GDM1 (cell line): Measurements from ENCODE around the gene ARHGAP9.

ENCODE experiments used
- DNase-seq: peaks from one replicate; lab custom pipeline; 2025; lab: John Stamatoyannopoulos, UW

The ARHGAP9 gene

DNA sequence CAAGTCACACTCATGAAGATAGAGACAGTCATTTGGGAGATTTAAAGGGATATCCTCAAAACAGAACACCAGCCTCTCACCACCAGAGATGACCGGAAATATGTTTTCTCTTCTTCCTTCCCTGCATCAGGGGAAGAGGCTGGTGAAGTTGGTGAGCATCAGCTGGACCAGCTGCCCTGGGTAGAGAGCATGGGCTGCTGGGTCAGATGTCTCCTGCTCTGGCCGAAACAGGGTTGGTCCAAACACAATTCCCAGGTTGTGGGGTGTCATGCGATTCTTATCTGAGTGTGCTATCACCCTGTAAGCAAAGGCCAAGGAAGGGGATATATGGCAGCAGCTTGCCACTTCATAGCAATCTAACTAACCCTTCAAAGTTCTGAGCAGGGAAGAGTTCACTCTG is 7.3 kb downstream of the ARHGAP9 start:
- DNase-seq, result no peak

DNA sequence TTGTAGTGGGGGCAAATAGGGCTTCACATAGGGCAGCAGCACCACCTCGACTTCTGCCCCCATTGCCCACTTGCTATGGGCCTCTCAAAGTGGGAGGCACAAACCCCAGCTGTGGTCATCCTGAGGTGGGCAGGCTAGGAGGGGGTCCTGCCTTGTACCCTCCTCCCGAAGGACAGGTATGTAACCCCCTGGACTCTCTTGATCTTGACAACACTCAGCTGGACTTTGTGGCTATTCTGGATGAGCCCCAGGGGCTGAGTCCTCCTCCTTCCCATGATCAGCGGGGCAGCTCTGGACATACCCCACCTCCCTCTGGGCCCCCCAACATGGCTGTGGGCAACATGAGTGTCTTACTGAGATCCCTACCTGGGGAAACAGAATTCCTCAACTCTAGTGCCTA is 8.0 kb downstream of the ARHGAP9 start:
- no peak for DNase-seq

DNA sequence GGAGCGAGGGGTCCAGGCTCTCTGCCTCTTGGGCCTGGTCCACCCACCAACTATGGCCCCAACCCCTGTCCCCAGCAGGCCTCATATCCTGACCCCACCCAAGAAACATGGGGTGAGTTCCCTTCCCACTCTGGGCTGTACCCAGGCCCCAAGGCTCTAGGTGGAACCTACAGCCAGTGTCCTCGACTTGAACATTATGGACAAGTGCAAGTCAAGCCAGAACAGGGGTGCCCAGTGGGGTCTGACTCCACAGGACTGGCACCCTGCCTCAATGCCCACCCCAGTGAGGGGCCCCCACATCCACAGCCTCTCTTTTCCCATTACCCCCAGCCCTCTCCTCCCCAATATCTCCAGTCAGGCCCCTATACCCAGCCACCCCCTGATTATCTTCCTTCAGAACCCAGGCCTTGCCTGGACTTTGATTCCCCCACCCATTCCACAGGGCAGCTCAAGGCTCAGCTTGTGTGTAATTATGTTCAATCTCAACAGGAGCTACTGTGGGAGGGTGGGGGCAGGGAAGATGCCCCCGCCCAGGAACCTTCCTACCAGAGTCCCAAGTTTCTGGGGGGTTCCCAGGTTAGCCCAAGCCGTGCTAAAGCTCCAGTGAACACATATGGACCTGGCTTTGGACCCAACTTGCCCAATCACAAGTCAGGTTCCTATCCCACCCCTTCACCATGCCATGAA is 8.6 kb downstream of the ARHGAP9 start:
- no peak for DNase-seq

DNA sequence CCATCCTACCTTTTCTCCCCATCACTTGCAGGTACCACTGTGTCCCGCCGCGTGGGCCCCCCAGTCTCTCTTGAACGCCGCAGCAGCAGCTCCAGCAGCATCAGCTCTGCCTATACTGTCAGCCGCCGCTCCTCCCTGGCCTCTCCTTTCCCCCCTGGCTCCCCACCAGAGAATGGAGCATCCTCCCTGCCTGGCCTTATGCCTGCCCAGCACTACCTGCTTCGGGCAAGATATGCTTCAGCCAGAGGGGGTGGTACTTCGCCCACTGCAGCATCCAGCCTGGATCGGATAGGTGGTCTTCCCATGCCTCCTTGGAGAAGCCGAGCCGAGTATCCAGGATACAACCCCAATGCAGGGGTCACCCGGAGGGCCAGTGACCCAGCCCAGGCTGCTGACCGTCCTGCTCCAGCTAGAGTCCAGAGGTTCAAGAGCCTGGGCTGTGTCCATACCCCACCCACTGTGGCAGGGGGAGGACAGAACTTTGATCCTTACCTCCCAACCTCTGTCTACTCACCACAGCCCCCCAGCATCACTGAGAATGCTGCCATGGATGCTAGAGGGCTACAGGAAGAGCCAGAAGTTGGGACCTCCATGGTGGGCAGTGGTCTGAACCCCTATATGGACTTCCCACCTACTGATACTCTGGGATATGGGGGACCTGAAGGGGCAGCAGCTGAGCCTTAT is 9.2 kb downstream of the ARHGAP9 start:
- no peak for DNase-seq

DNA sequence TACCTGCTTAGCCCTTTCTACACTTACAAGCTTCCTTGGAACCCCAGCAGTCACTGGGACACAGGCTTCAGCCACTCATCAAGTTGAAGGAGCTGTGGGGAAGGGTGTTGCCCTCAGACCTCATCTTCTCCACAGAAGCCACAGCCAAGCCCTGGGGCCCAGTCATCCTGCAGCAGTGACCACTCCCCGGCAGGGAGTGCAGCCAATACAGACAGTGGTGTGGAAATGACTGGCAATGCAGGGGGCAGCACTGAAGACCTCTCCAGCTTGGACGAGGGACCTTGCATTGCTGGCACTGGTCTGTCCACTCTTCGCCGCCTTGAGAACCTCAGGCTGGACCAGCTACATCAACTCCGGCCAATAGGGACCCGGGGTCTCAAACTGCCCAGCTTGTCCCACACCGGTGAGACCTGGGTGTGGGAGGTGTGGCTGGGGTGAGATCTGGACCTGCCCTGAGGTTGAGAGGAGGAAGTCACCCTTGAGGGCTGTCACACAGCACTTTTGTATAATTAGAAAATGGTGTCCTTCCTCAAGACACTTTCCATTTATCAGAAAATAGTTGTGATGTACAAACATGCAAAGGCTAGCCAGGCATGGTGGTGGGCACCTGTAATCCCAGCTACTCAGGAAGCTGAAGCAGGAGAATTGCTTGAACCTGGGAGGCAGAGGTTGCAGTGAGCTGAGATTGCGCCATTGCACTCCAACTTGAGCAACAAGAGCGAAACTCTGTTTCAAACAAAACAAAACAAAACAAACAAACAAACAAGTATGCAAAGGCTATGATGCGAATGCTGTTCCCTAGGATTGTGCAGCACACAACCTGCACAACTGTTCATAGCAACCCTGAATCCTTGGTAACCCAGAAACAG is 10.1 kb downstream of the ARHGAP9 start:
- no peak for DNase-seq

DNA sequence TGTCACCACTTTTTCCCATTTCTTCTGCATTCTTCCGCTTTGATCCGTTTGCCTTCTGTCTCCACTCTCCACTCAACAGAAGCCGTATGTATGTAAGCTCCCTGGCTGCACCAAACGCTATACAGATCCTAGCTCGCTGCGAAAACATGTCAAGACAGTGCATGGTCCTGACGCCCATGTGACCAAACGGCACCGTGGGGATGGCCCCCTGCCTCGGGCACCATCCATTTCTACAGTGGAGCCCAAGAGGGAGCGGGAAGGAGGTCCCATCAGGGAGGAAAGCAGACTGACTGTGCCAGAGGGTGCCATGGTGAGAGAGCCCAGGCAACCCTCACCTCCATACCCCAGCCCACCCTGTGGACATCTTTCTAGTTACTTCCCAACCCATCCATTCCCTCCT is 11.8 kb downstream of the ARHGAP9 start:
- DNase-seq, result no peak

DNA sequence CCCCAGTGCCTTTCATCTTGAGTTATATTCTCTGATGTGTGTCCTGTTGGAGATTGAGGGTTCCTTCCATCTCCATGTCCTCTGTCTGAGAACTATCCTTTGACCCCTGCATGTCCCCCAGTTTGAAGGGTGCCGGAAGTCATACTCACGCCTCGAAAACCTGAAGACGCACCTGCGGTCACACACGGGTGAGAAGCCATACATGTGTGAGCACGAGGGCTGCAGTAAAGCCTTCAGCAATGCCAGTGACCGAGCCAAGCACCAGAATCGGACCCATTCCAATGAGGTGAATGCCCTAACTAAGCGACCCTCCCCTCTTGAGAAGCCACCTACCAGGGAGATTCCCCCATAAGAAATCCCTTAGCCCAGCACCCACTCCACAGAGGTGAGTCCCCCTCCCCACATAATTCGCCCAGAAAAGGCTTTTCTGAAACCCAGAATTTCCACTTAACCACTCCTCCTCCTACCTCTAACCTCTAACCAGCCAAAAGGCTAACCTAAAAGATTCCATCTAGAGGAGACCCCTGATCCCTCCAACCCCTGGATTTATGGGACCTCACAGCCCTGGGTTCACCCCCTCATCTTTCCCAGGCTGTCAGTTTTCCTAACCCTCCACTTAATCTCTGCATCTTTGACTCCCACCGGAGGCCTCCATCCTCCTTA is 12.3 kb downstream of the ARHGAP9 start:
- DNase-seq, result no peak

DNA sequence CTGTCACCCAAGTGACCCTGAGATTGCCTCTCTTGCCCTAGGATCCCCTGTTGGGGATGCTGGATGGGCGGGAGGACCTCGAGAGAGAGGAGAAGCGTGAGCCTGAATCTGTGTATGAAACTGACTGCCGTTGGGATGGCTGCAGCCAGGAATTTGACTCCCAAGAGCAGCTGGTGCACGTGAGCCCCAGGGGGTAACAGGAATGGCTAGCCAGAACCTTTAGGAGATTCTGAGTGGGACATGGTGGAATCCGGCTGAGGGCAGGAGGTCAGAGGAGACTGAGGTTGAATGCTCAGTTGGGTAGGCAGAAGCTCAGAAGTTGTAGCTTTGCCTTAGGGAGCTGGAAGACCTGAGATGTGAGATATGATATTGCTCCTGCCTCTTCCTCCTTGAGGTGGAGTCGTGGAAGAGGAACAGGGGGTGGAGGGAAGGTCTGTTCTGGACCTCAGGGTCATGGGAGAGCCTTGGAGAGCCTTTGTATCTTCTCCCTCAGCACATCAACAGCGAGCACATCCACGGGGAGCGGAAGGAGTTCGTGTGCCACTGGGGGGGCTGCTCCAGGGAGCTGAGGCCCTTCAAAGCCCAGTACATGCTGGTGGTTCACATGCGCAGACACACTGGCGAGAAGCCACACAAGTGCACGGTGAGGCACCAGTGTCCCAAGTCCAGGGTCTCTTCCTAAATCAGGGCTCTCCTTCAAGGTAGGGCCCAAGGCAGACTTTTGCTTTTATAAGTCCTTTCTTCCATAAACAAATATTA is 13.7 kb downstream of the ARHGAP9 start:
- no peak for DNase-seq

DNA sequence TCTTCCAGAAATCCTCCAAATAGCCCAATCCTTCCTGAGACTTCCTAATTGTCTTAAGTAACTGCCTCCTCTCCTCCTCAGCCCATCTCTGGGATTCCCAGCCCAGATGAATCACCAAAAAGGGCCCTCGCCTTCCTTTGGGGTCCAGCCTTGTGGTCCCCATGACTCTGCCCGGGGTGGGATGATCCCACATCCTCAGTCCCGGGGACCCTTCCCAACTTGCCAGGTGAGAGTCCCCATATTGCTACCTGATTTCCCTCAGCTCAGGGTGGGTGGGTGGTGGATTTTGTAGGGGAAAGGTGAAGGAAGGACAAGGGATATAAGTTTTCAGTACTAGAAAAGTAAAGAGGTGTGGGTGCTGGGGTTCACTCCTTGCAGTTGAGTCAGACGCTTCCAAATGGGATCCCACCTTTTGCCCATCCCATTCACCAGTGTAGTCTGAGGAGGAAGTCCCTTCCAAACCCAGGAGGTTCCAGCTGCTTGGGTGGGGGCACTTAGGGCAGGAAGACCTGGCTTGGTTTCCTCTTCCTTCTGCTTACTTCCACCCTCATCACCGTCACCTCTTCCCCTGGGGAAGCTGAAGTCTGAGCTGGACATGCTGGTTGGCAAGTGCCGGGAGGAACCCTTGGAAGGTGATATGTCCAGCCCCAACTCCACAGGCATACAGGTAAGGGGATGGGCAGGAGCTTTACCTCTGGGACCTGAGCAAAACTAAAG is 14.5 kb downstream of the ARHGAP9 start:
- DNase-seq, result no peak

DNA sequence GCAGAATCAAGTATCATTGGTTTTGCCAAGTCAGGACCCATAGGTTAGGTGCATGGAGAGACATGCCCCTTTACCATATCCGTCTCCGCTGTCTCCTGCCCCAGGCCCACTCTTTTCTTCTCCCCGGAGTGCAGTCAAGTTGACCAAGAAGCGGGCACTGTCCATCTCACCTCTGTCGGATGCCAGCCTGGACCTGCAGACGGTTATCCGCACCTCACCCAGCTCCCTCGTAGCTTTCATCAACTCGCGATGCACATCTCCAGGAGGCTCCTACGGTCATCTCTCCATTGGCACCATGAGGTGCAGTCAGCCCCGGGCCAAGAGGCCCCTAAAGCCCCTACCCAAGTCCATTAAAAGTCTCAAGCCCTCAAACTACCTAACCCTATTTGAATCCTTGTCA is 15.1 kb downstream of the ARHGAP9 start:
- no peak for DNase-seq

DNA sequence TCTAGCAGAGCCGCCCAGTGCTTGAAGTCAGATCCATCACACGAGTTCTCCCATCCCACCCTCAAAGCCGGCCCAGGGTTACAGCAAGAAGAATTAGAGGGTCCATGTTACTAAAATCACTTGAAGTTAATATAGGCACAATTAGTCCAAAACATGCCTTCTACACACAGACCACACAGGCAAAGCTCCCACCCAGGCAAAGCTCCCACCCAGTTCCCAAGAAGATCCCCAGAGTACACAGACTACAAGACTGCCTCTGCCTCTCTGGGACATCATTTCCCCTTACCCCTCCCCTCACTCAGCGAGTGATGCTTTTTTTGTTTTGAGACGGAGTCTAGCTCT is 16.8 kb downstream of the ARHGAP9 start:
- no peak for DNase-seq

DNA sequence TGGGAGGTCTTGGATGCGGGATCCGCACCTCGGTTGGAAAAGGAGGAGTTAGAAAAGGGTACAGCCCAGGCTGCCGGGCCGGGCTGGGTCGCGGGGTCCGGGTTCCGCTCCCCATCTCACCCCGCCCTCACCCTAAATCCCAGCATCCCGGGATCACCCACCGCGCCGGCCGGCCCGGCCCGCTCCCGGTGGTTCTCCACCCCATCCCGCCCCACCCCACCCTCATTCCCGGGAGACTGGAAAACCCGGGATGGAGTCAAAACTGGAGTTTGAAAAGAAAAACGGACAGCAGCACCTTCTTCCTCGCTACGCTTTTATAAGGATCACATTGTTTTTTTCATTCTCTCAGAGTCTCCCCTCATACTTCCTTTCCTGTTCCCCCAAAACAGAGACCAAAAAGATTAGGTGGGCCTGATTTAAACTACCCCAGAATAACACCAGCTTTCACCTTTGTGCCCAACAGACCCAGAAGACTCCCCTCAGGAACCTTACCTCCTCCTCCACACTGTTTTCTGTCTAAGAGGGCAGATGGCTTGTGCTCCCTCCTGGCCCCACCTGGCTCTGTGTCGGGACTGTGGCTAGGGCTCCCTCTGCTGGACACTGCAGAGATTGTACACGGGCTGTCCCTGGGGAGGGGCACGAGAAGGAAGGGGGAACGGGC is 17.3 kb downstream of the ARHGAP9 start:
- peak; percentile 81 for DNase-seq

DNA sequence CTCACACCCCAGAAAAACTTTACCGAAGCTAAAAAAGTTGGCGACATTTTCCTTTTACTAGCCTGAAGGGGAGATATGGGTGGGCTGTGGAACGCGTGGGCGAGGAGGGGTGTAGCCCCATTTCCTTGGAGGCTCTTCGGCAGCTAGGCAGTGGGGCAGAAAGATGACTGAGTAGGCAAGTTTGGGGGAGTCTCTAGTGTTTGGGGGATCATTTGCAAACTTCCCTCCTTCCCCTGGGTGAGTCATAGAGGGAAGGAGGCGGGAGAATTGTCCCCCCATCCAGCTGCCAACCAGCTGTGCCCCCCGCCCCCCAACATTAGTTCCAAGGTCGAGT is 17.8 kb downstream of the ARHGAP9 start:
- no peak for DNase-seq

DNA sequence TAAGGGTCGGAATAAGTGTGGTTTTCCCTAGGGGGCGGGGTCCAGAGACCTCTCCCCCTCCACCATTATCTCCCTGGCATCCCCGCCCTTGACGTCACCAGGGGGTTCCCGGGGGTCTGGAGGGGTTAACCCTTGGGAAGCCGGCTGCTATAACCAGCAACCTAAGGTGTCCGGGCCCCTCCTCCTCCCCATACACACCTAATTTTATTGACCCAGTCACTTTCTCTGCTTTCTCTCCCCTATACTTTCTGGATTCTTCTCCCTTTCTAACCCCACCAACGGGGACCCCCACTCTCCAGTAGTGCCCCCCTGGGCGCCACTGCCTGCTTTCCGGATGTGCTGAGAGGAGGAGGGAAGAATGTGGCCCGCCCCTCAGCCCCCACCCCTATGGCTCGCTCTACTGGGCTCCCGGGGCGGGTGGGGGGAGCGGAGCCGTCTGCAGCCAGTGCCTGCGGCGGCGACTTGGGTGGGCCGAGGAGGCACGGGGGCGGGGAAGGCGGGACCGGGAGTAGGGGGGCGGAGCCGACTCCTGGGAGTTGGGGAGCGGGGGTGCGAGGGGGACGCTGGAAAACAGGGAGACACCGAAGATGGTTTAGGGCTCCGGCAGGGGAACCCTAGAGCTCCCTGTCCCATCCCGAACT is 18.3 kb downstream of the ARHGAP9 start:
- no peak for DNase-seq

DNA sequence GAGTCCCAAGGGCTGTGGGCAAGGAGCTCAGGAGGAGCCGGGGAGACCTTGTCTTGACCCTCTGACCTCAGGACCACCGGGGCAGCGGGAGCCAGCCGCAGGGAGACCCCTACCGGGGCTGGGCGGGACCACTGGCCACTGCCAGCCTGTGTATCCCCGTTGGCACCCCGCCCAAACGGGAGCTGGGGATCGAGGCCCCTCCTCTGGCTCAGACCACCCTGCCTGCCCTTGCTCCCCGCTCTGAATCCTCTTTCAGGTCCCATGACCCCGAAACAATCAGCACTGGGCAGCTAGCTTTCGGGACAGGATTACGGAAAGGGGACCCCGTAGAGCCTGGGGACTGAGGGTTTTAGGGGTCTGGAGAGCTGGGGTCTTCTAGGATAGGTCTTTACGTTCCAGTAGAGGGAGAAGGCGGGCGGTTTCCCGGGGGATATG is 18.8 kb downstream of the ARHGAP9 start:
- DNase-seq, result no peak

DNA sequence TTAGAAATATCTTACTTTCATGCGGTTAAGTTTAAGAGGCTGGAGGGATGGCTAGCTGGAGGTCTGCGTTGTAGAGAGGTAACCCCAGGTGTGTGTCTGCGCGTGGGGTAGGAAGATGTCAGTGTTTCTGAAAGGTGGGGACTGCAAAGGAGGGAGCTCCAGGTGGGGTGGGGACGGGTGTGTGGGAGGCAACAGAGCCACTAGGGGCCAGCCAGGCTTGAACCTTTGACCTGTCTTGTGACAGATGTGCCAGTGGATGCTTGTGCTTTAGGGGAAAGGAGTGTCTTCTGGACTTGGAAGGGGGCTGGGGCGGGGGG is 19.2 kb downstream of the ARHGAP9 start:
- DNase-seq, result no peak

DNA sequence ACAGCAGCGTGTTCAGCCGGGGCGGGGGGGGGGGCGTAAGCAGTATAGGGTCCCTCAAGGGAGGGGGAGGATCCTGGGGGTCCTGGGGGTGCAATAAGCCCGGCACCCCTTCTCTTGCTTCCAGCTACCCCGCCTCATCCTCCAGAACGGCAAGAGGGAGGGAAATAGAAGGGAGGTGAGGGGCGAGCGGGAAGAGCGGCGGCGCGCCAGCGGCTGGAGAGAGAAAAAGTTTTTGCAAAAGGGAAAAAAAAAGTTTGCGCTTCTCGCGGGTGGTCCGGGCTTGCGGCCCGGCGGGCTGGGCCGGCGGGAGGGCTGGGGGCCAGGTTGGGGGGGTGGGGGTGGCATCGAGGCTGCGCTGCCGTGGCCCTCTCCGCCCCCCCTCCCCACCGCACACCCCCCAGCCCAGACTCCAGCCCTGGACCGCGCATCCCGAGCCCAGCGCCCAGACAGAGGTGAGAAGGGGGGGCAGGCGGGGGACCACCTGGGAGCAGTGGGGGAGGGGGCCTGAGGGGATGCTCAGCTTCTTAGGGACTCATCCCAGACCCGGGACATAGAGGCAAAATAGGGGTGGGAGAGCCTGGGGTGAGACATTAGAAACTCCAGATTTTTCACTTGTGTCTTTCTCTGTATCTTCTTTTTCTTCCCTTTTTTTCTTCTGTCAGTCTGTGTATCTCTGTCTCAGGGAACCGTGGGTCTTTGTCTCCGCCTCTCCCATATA is 19.8 kb downstream of the ARHGAP9 start, which contains the start of gene GLI1:
Gene GLI1 (plus strand): TSS at position 36 of the 718 bp plus-strand sequence. CDS start 3,907 bp downstream, outside the sequence.
- no peak for DNase-seq

DNA sequence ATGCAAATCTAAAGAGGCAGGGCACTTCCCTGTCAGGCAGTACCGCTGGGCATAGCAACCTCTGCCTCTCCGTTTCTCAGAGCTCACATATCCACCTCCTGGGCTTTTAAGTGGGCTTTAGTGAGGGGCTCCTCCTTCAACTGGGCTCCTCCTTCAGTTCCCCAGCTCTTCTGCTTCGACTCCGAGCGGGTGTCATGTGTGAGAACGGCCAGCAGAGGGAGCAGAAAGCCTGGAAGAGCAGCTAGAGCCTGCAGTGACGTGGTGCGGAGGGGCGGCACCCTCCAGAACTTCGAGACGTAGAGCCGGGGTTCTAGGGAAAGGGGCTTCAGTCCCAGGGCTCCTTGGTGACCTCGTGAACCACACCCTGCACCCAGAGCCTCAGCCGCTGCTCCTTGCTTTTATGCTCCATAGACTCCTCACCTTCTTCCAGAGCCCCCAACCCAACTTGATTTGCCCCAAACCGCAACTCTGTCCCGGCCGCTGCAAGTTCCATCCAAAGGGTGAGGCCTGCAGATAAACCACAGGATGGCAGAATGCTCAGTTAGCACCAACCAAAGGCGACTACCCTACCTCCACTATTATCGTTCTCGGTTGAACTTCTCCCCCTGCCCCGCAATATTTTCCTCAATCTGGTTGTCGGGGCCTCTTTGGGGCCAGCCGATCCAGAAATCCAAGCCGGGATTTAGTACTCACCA is 20.5 kb downstream of the ARHGAP9 start:
- DNase-seq, result peak; percentile 93

DNA sequence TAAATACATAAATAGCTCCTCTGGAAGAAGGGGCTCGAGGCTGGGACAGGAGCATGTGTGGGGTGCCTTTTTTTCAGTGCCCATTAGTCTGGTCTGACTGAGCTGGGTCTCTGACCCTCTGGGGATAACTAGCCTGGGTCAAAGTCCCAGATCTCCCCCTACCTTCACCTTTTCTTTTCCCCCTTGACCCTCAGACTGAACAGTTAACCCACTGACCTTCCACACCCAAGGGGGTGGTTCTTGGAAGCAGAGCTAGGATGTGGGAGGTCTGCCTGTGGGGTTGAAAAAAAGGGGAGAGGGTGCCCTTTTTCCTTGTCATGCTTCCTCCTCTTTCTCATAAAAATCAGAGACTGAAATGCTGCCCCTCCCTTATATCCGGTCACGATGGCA is 21.0 kb downstream of the ARHGAP9 start:
- no peak for DNase-seq
